ENCODE results near the gene MRGPRG. TPM values are rescaled to one million over a fixed set of nuclear protein-coding genes. Genes with fewer than 3 reads are reported as not detected.

Gene MRGPRG
- total RNA-seq, 4 donors from 2014 or later: not detected

GRCh38 chr11:3225826-3226750, 7.5 kb upstream of the MRGPRG start:
- no peak for TF ChIP-seq CTCF (IDR thresholded peaks at IDR 0.05; ENCODE audit: low read depth)

GRCh38 chr11:3225159-3225758, 6.6 kb upstream of the MRGPRG start:
- no peak for TF ChIP-seq CTCF (IDR thresholded peaks at IDR 0.05; ENCODE audit: low read depth)

GRCh38 chr11:3224401-3225057, 5.9 kb upstream of the MRGPRG start:
- TF ChIP-seq CTCF (IDR thresholded peaks at IDR 0.05; ENCODE audit: low read depth): no peak

- TF ChIP-seq CTCF (IDR thresholded peaks at IDR 0.05; ENCODE audit: low read depth): no peak
Observed at GRCh38 chr11:3223932-3224381, 5.3 kb upstream of the MRGPRG start.

- no peak for TF ChIP-seq CTCF (IDR thresholded peaks at IDR 0.05; ENCODE audit: low read depth)
Observed at GRCh38 chr11:3222941-3223915, 4.6 kb upstream of the MRGPRG start.

GRCh38 chr11:3222003-3222855, 3.6 kb upstream of the MRGPRG start:
- no peak for TF ChIP-seq CTCF (IDR thresholded peaks at IDR 0.05; ENCODE audit: low read depth)

All from subcutaneous adipose tissue (tissue), 4 donors.